HEK293 (cell line): ENCODE data around the gene DCTN2.
"Not testable (repeated sequence)": the region's sequence is repeated elsewhere in the genome, so short reads cannot be mapped to it uniquely, and the experiment has no call there.

Source experiments
- OVOL3 ChIP-seq: fragments of 450-650 bp; formaldehyde crosslinking; IDR thresholded peaks from 2 replicates; pipeline ENCODE4 v1.5.1; 2016; ENCODE audit warnings: missing biosample characterization, missing genetic modification characterization
- SP7 ChIP-seq: fragments of 450-650 bp; formaldehyde crosslinking; IDR thresholded peaks from 2 replicates; pipeline ENCODE4 v1.5.1; 2016; ENCODE audit warnings: missing biosample characterization, missing genetic modification characterization
- TCF7L2 ChIP-seq: IDR thresholded peaks from 2 replicates; pipeline ENCODE4 v1.6.1; 2011; ENCODE audit warnings: low read depth, mild to moderate bottlenecking, inconsistent platforms, low read length, moderate library complexity, borderline replicate concordance
- ZBTB21 ChIP-seq: fragments of 450-650 bp; formaldehyde crosslinking; IDR thresholded peaks from 2 replicates; pipeline ENCODE4 v1.5.1; 2017; ENCODE audit warnings: missing biosample characterization, missing genetic modification characterization
- ZBTB7A ChIP-seq: fragments of 450-650 bp; formaldehyde crosslinking; IDR thresholded peaks from 2 replicates; pipeline ENCODE4 v1.5.1; 2016; ENCODE audit warnings: low read depth, missing biosample characterization, missing genetic modification characterization
- ZNF174 ChIP-seq: fragments of 450-650 bp; formaldehyde crosslinking; IDR thresholded peaks from 2 replicates; pipeline ENCODE4 v1.5.0; 2017; ENCODE audit warnings: missing biosample characterization, mild to moderate bottlenecking, missing genetic modification characterization
- TF ChIP-seq, protein P1 (sequence below): fragments of 450-650 bp; formaldehyde crosslinking; IDR thresholded peaks from 2 replicates; pipeline ENCODE4 v1.5.1; 2016; ENCODE audit warnings: missing biosample characterization, missing genetic modification characterization
- TF ChIP-seq, protein P2 (sequence below): fragments of 450-650 bp; formaldehyde crosslinking; IDR thresholded peaks from 2 replicates; pipeline ENCODE4 v1.5.1; 2016; ENCODE audit warnings: missing biosample characterization, missing genetic modification characterization

DNA sequence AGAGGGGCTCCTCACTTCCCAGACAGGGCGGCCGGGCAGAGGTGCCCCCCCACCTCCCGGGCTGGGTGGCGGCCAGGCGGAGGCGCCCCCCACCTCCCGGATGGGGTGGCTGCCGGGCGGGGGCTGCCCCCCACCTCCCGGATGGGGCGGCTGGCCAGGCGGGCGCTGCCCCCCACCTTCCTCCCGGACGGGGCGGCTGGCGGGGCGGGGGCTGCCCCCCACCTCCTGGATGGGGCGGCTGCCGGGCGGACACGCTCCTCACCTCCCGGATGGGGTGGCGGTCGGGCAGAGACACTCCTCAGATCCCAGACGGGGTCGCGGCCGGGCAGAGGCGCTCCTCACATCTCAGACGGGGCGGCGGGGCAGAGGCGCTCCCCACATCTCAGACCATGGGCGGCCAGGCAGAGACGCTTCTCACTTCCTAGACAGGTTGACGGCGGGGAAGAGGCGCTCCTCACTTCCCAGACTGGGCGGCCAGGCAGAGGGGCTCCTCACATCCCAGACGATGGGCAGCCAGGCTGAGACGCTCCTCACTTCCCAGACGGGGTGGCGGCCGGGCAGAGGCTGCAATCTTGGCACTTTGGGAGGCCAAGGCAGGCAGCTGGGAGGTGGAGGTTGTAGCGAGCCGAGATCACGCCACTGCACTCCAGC is 51.8 kb downstream of the DCTN2 start:
- TF ChIP-seq, protein P1, sequence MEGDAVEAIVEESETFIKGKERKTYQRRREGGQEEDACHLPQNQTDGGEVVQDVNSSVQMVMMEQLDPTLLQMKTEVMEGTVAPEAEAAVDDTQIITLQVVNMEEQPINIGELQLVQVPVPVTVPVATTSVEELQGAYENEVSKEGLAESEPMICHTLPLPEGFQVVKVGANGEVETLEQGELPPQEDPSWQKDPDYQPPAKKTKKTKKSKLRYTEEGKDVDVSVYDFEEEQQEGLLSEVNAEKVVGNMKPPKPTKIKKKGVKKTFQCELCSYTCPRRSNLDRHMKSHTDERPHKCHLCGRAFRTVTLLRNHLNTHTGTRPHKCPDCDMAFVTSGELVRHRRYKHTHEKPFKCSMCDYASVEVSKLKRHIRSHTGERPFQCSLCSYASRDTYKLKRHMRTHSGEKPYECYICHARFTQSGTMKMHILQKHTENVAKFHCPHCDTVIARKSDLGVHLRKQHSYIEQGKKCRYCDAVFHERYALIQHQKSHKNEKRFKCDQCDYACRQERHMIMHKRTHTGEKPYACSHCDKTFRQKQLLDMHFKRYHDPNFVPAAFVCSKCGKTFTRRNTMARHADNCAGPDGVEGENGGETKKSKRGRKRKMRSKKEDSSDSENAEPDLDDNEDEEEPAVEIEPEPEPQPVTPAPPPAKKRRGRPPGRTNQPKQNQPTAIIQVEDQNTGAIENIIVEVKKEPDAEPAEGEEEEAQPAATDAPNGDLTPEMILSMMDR (tag by site-specific recombination), result not testable (repeated sequence)
- TF ChIP-seq TCF7L2; ZBTB21 (tag by site-specific recombination); ZNF174; OVOL3 (tag by site-specific recombination); SP7 (tag by site-specific recombination); ZBTB7A (tag by site-specific recombination): not testable (repeated sequence)
- TF ChIP-seq, protein P2, sequence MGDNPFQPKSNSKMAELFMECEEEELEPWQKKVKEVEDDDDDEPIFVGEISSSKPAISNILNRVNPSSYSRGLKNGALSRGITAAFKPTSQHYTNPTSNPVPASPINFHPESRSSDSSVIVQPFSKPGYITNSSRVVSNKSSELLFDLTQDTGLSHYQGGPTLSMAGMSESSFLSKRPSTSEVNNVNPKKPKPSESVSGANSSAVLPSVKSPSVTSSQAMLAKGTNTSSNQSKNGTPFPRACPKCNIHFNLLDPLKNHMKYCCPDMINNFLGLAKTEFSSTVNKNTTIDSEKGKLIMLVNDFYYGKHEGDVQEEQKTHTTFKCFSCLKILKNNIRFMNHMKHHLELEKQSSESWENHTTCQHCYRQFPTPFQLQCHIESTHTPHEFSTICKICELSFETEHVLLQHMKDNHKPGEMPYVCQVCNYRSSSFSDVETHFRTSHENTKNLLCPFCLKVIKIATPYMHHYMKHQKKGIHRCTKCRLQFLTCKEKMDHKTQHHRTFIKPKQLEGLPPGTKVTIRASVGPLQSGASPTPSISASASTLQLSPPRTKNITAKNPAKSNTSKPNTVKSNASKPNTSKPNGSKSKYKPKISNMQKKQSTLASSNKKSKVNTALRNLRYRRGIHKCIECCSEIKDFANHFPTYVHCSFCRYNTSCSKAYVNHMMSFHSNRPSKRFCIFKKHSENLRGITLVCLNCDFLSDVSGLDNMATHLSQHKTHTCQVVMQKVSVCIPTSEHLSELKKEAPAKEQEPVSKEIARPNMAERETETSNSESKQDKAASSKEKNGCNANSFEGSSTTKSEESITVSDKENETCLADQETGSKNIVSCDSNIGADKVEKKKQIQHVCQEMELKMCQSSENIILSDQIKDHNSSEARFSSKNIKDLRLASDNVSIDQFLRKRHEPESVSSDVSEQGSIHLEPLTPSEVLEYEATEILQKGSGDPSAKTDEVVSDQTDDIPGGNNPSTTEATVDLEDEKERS (tag by site-specific recombination), result not testable (repeated sequence)
